Epithelial cell of esophagus (primary cell): ENCODE results near the gene FIBCD1.

ENCODE experiments used
- DNase-seq: peaks from one replicate; pipeline ENCODE4 v3.0.0; 2010; ENCODE audit warnings: low read depth
- H3K4me3 ChIP-seq: 2 replicates; pipeline ENCODE4 v1.5.1; 2011; ENCODE audit warnings: mild to moderate bottlenecking, low read length, control low read depth
- TF ChIP-seq, protein P1 (sequence below): IDR thresholded peaks from 2 replicates; pipeline ENCODE4 v1.5.1; 2011; ENCODE audit warnings: low read depth, mild to moderate bottlenecking, low read length, control low read depth, inconsistent platforms; ENCODE audit not compliant: insufficient read depth; ENCODE audit errors: missing control alignments

FIBCD1 gene

DNA sequence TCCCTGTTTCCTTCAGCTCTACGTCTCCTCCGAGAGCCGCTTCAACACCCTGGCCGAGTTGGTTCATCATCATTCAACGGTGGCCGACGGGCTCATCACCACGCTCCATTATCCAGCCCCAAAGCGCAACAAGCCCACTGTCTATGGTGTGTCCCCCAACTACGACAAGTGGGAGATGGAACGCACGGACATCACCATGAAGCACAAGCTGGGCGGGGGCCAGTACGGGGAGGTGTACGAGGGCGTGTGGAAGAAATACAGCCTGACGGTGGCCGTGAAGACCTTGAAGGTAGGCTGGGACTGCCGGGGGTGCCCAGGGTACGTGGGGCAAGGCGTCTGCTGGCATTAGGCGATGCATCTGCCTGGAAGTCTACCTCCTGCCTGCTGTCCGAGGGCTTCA, 76.3 kb downstream of the FIBCD1 start:
- DNase-seq: no peak
- no peak overlapping the region for H3K4me3 ChIP-seq
- TF ChIP-seq, protein P1, sequence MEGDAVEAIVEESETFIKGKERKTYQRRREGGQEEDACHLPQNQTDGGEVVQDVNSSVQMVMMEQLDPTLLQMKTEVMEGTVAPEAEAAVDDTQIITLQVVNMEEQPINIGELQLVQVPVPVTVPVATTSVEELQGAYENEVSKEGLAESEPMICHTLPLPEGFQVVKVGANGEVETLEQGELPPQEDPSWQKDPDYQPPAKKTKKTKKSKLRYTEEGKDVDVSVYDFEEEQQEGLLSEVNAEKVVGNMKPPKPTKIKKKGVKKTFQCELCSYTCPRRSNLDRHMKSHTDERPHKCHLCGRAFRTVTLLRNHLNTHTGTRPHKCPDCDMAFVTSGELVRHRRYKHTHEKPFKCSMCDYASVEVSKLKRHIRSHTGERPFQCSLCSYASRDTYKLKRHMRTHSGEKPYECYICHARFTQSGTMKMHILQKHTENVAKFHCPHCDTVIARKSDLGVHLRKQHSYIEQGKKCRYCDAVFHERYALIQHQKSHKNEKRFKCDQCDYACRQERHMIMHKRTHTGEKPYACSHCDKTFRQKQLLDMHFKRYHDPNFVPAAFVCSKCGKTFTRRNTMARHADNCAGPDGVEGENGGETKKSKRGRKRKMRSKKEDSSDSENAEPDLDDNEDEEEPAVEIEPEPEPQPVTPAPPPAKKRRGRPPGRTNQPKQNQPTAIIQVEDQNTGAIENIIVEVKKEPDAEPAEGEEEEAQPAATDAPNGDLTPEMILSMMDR: no peak

DNA sequence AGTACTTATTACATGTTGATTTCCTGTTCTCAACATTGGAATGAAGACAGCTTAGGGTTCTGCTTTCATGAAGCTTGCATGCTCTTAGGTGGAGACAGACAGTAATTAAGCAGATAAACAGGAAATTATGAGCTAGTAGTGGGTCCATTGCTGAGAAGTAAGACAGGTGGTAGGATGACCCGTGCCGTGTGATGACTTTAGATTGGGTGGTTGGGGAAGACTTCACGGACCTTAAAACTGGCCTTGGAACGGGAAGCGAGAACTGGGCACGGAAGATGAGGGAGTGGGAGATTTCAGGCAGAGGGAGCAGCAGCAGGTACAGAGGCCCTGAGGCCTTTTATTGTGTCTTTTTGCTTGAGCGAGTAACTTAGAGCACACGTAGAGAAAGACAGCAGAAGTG, 76.8 kb downstream of the FIBCD1 start:
- TF ChIP-seq, protein P1: no peak
- no peak for DNase-seq
- H3K4me3 ChIP-seq: no peak overlapping the region

DNA sequence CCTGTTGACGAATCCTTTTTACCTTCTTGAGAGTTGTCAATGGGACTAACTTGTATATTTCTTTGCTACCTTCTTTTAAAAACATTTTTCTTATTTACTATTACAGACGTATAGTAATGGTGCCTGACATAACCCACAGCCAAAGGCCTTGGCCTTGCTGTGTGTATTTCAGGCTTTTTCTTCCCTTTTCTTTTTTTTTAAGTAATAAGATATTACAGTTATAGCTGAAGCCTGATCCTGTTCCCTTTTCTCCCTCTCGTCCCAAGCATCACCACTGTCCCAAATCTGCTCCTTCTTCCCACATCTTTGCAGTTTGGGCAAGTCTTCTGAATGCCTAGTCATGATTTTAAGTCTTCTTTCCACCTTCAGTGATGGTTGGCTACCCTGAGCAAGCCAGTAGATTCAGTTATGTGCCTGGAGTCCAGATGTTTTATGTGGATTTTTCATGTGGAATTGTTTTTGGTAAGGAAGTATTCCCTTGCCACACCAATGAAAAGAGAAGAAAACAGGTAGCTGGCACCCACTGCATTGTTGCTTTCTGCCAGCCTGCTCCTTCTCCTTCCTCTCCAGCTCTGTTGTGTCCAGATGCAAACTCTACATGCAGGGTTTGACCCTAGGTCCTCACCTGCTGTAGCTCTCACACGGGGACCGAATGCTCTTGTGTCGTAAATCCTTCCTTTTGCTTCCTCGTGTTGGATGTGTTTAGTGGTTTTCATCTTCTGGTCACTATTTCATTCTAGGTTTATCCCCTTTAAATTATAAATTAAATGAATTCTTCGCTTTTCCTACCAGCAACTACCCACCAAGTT, 77.5 kb downstream of the FIBCD1 start:
- no peak for DNase-seq
- TF ChIP-seq, protein P1: no peak
- no peak overlapping the region for H3K4me3 ChIP-seq

DNA sequence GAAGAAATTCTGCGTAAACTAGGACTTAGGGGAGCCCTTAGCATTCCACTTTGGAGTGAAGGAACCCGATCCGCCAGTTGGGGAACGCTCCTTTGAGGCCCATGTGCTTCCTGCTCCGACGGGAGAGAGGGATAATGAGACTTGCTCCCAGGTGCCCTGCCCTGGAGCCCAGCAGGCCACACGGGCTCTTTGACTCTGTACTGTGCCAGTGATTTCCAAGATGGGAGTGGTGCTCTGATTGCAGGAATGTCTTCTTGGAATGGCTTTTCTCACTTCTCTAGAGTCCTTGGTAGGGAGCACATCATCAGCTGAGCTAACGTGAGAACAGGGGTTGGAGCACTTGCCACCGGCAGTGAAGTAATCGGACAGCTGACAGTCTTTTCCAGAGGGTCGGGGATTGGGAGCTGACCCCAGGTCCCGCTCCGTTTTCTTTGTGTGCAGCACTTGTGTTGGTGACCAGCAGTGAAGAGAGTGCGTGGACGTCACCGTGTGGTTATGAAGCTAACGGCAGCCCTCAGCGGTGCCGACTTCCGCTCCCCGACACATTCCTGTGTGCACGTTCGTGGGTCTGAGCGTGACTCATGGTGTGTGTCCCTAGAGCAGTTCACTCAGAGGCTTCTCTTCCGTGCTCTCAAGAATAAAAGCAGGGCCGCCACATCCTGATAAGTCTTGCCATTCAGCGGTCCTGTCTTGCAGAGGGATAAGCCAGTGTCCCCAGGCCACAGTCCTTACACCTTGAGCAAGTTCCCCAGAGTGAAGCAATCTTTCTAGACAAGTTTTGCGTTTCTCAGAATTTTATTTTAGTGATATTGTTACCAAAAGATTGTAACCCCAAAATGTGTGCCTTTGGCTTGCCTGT, 78.4 kb downstream of the FIBCD1 start:
- H3K4me3 ChIP-seq: no peak overlapping the region
- TF ChIP-seq, protein P1: peak; percentile 33
- peak; percentile 87 for DNase-seq

DNA sequence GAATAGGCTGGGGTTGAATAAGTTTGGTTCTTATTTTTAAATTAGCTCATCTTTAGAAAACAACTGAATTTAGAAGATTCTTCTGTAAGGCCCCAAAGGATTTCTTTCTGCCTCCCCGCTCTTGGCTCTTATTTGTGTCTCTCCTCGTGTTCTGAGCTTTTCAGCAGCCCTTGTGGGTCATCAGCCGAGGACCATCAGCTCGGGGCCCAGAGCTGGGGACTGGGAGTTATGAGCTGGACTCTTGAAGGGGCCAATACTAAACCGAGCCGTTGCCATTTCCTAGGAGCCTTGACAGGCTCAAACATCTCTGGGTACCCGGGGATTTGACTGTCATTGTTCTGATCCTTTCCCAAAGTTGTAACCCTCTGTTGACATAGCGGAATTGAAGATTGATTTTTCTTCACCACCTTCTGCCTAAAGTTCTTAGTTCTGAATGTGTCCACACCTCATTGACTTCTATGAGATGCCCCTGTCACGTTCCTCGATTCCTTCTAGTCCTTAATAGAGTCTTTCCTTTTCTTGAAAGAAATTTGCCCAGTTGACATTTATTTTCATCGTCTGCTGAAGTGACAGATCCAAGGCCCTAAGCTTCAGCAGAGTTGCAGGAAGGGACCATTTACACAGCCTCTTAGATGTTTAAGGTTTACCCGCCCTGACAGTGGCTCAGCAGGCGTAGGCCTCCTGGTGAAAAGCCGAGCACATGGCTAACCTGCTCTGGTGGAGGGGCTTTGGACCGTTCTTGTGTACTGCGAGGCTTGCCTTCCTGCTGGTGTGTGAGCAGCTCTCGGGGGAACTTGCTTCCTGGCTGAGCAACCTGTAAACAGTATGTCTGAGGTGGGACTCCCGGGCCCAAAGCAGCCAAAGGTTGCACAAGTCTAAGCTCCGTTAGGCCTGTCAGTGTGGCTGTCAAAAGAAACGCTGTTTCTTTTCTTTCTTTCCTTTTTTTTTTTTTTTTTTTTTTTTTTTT, 80.0 kb downstream of the FIBCD1 start:
- no peak for DNase-seq
- TF ChIP-seq, protein P1: no peak
- H3K4me3 ChIP-seq: no peak overlapping the region
